Sigmoid colon (tissue), 7 donors: Measurements from ENCODE around the gene ZIC3. TPM values are rescaled to one million over a fixed set of nuclear protein-coding genes. Genes with fewer than 3 reads are reported as not detected.
A peak's percentile ranks its signal among the peaks of the same experiment; 100 is the strongest.
"Not testable (repeated sequence)": the region's sequence is repeated elsewhere in the genome, so short reads cannot be mapped to it uniquely, and the experiment has no call there.

ENCODE experiments used
- DNase-seq: peaks from one replicate; pipeline ENCODE4 v3.0.0-alpha.2; 2019
- H3K27ac ChIP-seq, 4 donors: fragments of 200-600 bp; sonication (generic); one replicate each; pipeline ENCODE4 v1.5.1; 2016 to 2019; ENCODE audit warnings: mild to moderate bottlenecking in 1 of 4
- H3K27me3 ChIP-seq, 3 donors: fragments of 200-600 bp; sonication (generic); one replicate each; pipeline ENCODE4 v1.5.1; 2019; ENCODE audit warnings: mild to moderate bottlenecking in 1 of 3
- H3K36me3 ChIP-seq, 4 donors: fragments of 200-600 bp; sonication (generic); one replicate each; pipeline ENCODE4 v1.5.1; 2016 to 2019
- H3K4me1 ChIP-seq, 4 donors: fragments of 200-600 bp; sonication (generic); one replicate each; pipeline ENCODE4 v1.5.1; 2017 to 2019
- H3K4me3 ChIP-seq, 4 donors: fragments of 200-600 bp; sonication (generic); one replicate each; pipeline ENCODE4 v1.5.1; 2017 to 2019; ENCODE audit warnings: mild to moderate bottlenecking in 2 of 4, moderate library complexity in 1 of 4
- H3K9me3 ChIP-seq, 4 donors: fragments of 200-600 bp in 3 of 4; sonication (generic) in 3 of 4; one replicate each; pipeline versions ENCODE4 v1.5.1 to v1.6.1; 2013 to 2019
- CTCF ChIP-seq, 4 experiments: fragments of 450-650 bp in 3 of 4; fragments of 200-600 bp in 1 of 4; IDR thresholded peaks; one replicate each; pipeline ENCODE4 v1.5.1; 2016 to 2019; ENCODE audit warnings: antibody characterized with exemption in 4 of 4, mild to moderate bottlenecking in 3 of 4, moderate library complexity in 2 of 4
- EP300 ChIP-seq, 4 donors: sonication (generic); formaldehyde crosslinking; IDR thresholded peaks; one replicate each; pipeline ENCODE4 v1.6.1; 2017; ENCODE audit warnings: antibody characterized with exemption in 4 of 4
- POLR2A ChIP-seq, 2 donors: fragments of 450-650 bp; IDR thresholded peaks; one replicate each; pipeline ENCODE4 v1.6.1; 2016; ENCODE audit warnings: antibody characterized with exemption in 2 of 2, mild to moderate bottlenecking in 2 of 2, moderate library complexity in 2 of 2
- POLR2AphosphoS5 ChIP-seq, 4 donors: sonication (generic); formaldehyde crosslinking; IDR thresholded peaks; one replicate each; pipeline ENCODE4 v1.6.1; 2017; ENCODE audit warnings: antibody characterized with exemption in 4 of 4
- WGBS, 2 donors: extraction: QIAGEN DNeasy Blood & Tissue Kit; methylation state at CpG; one replicate each; pipeline ENCODE4 v1.1.7; 2013; 5-methylcytosine and 5-hydroxymethylcytosine counted together
- intact Hi-C: fragments of 100-400 bp; cut with DNase I; formaldehyde crosslinking; loops from one replicate; pipeline ENCODE4 v1.15.1; 2023
- polyA plus RNA-seq, 3 donors: library from polyadenylated mRNA; stranded (reverse); fragments of 200-250 nt; gene quantifications; one replicate each; pipeline ENCODE4 v1.2.3, GENCODE V29; 2013
- total RNA-seq, 4 donors: library from RNA; depleted of rRNA; stranded (reverse); fragments of >200 nt; gene quantifications; one replicate each; pipeline ENCODE4 v1.1.0, GENCODE V29; 2016
- donor health status: healthy with polysubstance abuse.
- donor health status: Bipolar disorder and iron deficiency.
- donor health status: healthy.

ZIC3 gene
- total and polyA plus RNA-seq, 7 donors: not detected

- intact Hi-C loops: no loop called here
- peaks cover 42 to 74% (median 50%) of the 10 kb centered on the region in 3 donors for H3K27me3 ChIP-seq
- H3K27ac ChIP-seq: no peak overlapping the region
- TF ChIP-seq POLR2A (IDR thresholded peaks at IDR 0.05) (no peak), CTCF (IDR thresholded peaks at IDR 0.05) (no peak), POLR2AphosphoS5 (IDR thresholded peaks at IDR 0.05) (no peak), EP300 (IDR thresholded peaks at IDR 0.05) (no peak)
- H3K4me1 ChIP-seq: peaks cover 0 to 17% (median 9%) of the 10 kb centered on the region in 4 donors
- H3K4me3 ChIP-seq: no peak overlapping the region
- WGBS, 2 donors: 6 to 18% methylated on average over 14 of the region's 14 CpGs
- H3K36me3 ChIP-seq: no peaks in the 10 kb centered on the region
- no peaks in the 10 kb centered on the region for H3K9me3 ChIP-seq
- DNase-seq: no peak
Measured at GRCh38 chrX:137548261-137548660, 17.7 kb upstream of the ZIC3 start.

GRCh38 chrX:137549073-137549472 lies 16.9 kb upstream of the ZIC3 start:
- no peak for DNase-seq
- Histone ChIP-seq H3K4me1 (peaks cover 0 to 17% (median 9%) of the 10 kb centered on the region in 4 donors), H3K4me3 (no peak overlapping the region), H3K9me3 (no peaks in the 10 kb centered on the region), H3K27ac (no peak overlapping the region), H3K27me3 (peaks cover 42 to 74% (median 50%) of the 10 kb centered on the region in 3 donors), H3K36me3 (no peaks in the 10 kb centered on the region)
- 4 to 18% methylated on average over 24 of the region's 24 CpGs for WGBS, 2 donors
- no peak for TF ChIP-seq CTCF (IDR thresholded peaks at IDR 0.05)
- no peak for TF ChIP-seq POLR2A (IDR thresholded peaks at IDR 0.05)
- no peak for TF ChIP-seq POLR2AphosphoS5 (IDR thresholded peaks at IDR 0.05)
- TF ChIP-seq EP300 (IDR thresholded peaks at IDR 0.05): no peak
- intact Hi-C loops: no loop called here

GRCh38 chrX:137549851-137550664 lies 15.9 kb upstream of the ZIC3 start:
- WGBS, 2 donors: 6 to 14% methylated on average over 58 of the region's 58 CpGs
- H3K27me3 ChIP-seq: peaks cover 42 to 74% (median 50%) of the 10 kb centered on the region in 3 donors
- H3K4me3 ChIP-seq: peak overlapping the region in 3 of 4 donors; percentile 11 to 21 (median 18)
- peaks cover 0 to 17% (median 9%) of the 10 kb centered on the region in 4 donors for H3K4me1 ChIP-seq
- DNase-seq: no peak
- H3K36me3 ChIP-seq: no peaks in the 10 kb centered on the region
- intact Hi-C loops: no loop called here
- no peaks in the 10 kb centered on the region for H3K9me3 ChIP-seq
- TF ChIP-seq POLR2A (IDR thresholded peaks at IDR 0.05) (no peak), CTCF (IDR thresholded peaks at IDR 0.05) (no peak)
- H3K27ac ChIP-seq: no peak overlapping the region

- 9 to 23% methylated on average over 35 to 41 of the region's 41 CpGs for whole genome bisulfite sequencing, 2 donors
- no peak for TF ChIP-seq CTCF (IDR thresholded peaks at IDR 0.05)
- TF ChIP-seq POLR2AphosphoS5 (IDR thresholded peaks at IDR 0.05): no peak
- TF ChIP-seq EP300 (IDR thresholded peaks at IDR 0.05): no peak
- TF ChIP-seq POLR2A (IDR thresholded peaks at IDR 0.05): no peak
- H3K9me3 ChIP-seq: no peaks in the 10 kb centered on the region
- no peak overlapping the region for H3K27ac ChIP-seq
- peaks cover 0 to 17% (median 9%) of the 10 kb centered on the region in 4 donors for H3K4me1 ChIP-seq
- H3K27me3 ChIP-seq: peaks cover 38 to 67% (median 47%) of the 10 kb centered on the region in 3 donors
- no peaks in the 10 kb centered on the region for H3K36me3 ChIP-seq
- peak overlapping the region in 3 of 4 donors; percentile 11 to 21 (median 18) for H3K4me3 ChIP-seq
- intact Hi-C loops: no loop called here
- DNase-seq: no peak
Measured at GRCh38 chrX:137550665-137551261, 15.2 kb upstream of the ZIC3 start.

GRCh38 chrX:137552098-137552497 lies 13.8 kb upstream of the ZIC3 start:
- H3K9me3 ChIP-seq, intact Hi-C loops, H3K4me3 ChIP-seq, DNase-seq, H3K27ac ChIP-seq, H3K36me3 ChIP-seq: not testable (repeated sequence)
- whole genome bisulfite sequencing, 2 donors: 82 to 85% methylated on average over 4 of the region's 4 CpGs
- peaks cover 31 to 55% (median 35%) of the 10 kb centered on the region in 3 donors for H3K27me3 ChIP-seq
- peaks cover 0 to 17% (median 9%) of the 10 kb centered on the region in 4 donors for H3K4me1 ChIP-seq
